HCT116 (cell line): Measurements from ENCODE around the gene FAT2.

Experiments used
- EGR1 ChIP-seq: IDR thresholded peaks from 2 replicates; pipeline ENCODE4 v1.6.1; 2012; ENCODE audit warnings: low read depth
- POLR2AphosphoS5 ChIP-seq: IDR thresholded peaks from 2 replicates; pipeline ENCODE4 v1.6.1; 2011; ENCODE audit warnings: mild to moderate bottlenecking, low read depth, low read length, moderate library complexity
- TF ChIP-seq, protein P1 (sequence below), 3 experiments: fragments of 200-600 bp in 1 of 3; sonication (generic) in 1 of 3; IDR thresholded peaks in 2 of 3; conservative IDR thresholded peaks in 1 of 3; 2 replicates each; pipeline ENCODE4 v1.5.1; 2012 to 2017; ENCODE audit warnings: low read depth in 2 of 3, low read length in 2 of 3, antibody characterized with exemption in 1 of 3, borderline replicate concordance in 1 of 3, control low read depth in 1 of 3, mild to moderate bottlenecking in 1 of 3, mixed read lengths in 1 of 3, mixed run types in 1 of 3, moderate library complexity in 1 of 3; ENCODE audit not compliant: insufficient read depth in 1 of 3

DNA sequence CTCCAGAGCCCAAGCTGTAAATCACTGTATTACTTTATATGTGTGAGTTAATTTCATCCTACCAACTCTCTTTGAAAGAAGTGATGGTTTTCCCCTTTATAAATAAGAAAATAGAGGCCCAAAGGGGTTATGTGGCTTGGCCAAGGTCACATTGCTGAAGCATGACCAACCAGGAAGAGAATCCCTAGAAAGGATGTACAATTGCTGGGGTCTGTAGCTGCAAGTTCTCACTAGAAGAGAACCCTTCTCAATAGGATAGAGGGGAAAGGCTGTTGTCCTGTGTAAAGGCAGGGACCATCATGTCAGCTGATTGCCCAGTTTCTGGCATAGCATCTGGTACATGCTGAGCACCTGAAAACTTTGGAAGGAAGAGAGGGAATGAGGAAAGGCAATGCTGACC lies 39.0 kb upstream of the FAT2 start:
- no peak for TF ChIP-seq POLR2AphosphoS5
- TF ChIP-seq, protein P1, sequence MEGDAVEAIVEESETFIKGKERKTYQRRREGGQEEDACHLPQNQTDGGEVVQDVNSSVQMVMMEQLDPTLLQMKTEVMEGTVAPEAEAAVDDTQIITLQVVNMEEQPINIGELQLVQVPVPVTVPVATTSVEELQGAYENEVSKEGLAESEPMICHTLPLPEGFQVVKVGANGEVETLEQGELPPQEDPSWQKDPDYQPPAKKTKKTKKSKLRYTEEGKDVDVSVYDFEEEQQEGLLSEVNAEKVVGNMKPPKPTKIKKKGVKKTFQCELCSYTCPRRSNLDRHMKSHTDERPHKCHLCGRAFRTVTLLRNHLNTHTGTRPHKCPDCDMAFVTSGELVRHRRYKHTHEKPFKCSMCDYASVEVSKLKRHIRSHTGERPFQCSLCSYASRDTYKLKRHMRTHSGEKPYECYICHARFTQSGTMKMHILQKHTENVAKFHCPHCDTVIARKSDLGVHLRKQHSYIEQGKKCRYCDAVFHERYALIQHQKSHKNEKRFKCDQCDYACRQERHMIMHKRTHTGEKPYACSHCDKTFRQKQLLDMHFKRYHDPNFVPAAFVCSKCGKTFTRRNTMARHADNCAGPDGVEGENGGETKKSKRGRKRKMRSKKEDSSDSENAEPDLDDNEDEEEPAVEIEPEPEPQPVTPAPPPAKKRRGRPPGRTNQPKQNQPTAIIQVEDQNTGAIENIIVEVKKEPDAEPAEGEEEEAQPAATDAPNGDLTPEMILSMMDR (IDR thresholded peaks at IDR 0.05 in 2 of 3, conservative IDR thresholded peaks at IDR 0.05 in 1 of 3; ENCODE audit: borderline replicate concordance in 1 of 3, insufficient read depth in 1 of 3, low read depth in 2 of 3, low read length in 2 of 3), result no peak
- TF ChIP-seq EGR1, result no peak
